ENCODE results near the gene EMC10.
A peak's percentile ranks its signal among the peaks of the same experiment; 100 is the strongest.
"Not testable (repeated sequence)": the region's sequence is repeated elsewhere in the genome, so short reads cannot be mapped to it uniquely, and the experiment has no call there.

Gene EMC10

DNA sequence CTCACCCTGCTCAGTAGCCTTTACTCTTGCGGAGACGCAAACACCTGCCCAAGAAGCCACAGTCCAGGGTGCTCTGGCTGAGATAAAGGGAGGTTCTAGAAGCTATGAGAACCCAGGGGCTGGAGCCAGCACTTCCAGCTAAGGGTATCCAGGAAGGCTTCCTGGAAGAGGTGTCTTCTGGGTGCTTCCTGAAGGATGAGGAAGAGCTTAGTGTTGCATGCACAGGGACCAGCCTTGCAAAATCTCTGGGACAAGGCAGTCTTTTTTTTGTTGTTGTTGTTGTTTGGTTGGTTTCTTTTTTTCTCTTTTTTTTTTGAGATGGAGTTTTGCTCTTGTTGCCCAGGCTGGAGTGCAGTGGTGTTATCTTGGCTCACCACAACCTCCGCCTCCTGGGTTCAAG, 23.1 kb upstream of the EMC10 start:
- no peak for DNase-seq

DNA sequence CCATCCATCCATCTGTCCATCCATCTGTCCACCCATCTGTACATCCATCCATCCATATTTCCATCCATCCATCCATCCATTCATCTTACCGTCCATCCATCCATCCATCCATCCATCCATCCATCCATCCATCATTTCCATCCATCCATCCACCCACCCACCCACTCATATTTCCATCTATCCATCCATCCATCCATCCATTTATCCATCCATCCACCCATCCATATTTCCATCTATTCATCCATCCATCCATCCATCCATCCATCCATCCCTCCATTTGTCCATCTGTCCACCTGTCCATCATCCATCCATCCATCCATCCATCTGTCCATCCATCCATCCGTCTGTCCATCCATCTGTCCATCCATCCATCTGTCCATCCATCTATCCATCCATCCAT, 20.3 kb upstream of the EMC10 start:
- DNase-seq: no peak

DNA sequence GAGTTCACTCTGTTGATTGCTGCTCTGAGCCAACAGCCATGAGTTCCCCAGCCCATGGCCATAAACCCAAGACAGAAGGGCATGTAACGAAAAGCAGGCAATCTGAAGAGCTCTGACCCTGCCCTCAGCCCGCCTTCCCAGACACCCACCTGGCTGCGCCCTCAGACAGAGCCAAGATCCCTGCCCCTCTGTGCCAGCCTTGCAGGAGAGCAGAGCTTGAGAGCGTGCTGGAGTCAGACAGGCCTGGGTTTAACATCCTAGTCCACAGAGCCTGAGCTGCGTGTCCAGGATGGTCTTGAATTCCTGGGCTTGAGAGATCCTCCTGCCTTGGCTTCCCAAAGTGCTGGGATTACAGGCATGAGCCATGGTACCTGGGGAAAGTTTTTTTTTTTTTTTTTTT, 19.0 kb upstream of the EMC10 start:
- no peak for DNase-seq

DNA sequence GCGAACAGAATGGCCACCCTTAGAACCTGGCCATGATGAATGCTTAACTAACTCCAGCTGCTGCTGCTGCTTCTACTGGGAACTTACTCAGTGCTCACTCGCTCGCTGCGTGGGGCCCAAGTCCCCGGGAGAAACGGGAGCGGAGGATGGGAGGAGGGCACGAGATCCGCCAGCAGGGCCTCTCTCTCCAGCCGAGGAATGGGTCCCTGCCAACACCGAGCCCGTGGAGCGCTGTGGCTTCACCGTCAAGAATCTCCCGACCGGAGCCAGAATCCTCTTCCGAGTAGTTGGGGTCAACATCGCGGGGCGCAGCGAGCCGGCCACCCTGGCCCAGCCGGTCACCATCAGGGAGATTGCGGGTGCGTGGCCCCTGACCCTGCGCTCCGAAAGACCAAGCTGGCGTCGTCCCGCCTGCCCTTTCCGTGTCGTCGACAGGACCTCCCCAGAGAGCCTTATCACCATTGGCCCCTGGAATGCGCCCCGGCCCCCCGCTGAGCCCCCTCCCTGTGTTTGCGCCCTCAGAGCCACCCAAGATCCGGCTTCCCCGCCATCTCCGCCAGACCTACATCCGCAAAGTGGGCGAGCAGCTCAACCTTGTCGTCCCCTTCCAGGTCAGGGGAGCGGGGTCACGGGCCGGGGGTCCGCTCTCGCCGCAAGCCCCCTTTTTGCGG, 17.8 kb upstream of the EMC10 start:
- no peak for DNase-seq

DNA sequence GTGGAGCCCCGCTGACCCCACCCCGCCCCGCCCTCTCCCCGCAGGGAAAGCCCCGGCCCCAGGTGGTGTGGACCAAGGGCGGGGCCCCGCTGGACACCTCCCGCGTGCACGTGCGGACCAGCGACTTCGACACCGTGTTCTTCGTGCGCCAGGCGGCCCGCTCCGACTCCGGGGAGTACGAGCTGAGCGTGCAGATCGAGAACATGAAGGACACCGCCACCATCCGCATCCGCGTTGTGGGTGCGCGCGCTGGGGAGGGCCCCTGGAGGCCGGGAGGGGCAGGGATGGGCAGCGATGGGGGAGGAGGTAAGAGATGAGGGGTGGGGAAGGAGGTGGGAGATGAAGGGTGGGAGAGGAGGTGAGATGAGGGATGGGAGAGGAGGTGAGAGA, 17.2 kb upstream of the EMC10 start:
- DNase-seq: no peak

- no peak for DNase-seq
Observed at GRCh38 chr19:50459638-50460037, 16.7 kb upstream of the EMC10 start.

GRCh38 chr19:50460161-50460765, 16.0 kb upstream of the EMC10 start:
- no peak for DNase-seq

- peak; percentile 55 to 57 for DNase-seq
Observed at GRCh38 chr19:50461066-50461875, 15.0 kb upstream of the EMC10 start.

DNA sequence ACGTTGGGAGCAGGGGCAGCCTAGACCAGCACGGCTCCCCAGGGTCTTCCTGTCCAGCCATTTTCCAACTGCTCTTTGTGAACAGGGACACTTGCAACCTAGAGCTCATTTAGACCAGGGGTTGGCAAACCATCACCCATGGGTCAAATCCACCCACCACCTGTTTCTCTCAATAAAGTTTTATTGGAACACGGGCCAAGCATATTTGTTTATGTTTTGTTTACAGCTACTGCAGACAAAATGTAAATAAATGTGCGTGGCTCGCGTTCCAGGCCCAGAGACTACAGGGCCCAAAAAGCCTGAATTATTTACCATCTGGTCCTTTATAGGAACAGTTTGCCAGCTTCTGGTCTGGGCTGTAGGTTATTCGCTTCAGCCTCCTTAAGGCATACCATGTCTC, 13.3 kb upstream of the EMC10 start:
- DNase-seq: no peak

GRCh38 chr19:50464348-50464747, 12.0 kb upstream of the EMC10 start:
- no peak for DNase-seq

DNA sequence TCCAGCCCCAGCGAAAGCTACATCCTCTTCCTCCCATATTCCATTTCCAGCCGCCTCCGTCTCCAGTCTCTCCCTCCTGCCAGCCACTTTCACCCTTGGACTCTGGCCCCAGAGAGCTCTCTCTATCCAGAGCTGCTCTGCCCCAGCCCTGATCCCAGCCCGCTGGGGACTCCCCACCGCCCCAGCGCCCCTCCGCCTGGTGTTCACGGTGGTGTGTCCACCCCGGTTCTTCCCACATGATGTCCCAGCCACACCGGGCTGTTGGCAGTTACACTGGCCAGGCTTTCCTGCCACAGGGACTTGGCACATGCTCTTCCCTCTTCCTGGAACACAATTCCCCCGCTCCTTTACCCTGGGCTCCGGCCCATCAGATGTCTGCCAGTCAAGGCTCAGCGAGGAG, 11.3 kb upstream of the EMC10 start:
- no peak for DNase-seq

- no peak for DNase-seq
Observed at GRCh38 chr19:50465986-50466705, 10.2 kb upstream of the EMC10 start.

DNA sequence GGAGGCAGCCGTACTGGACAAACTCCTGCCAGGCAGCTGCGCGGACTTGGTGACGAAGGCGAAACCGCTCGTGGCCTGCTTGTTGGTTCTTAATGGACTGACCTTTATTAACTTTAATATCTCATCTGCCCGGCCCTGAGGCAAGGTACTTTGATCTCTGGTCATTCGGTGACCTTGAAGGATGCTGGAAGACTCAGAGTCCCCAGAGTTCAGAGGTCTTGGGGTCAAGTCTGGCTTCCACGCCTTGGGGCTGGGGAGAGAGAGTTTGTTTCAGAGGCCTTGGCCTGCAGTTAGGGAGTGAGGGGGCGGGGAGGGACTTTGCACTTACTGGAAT, 9.6 kb upstream of the EMC10 start:
- no peak for DNase-seq

DNA sequence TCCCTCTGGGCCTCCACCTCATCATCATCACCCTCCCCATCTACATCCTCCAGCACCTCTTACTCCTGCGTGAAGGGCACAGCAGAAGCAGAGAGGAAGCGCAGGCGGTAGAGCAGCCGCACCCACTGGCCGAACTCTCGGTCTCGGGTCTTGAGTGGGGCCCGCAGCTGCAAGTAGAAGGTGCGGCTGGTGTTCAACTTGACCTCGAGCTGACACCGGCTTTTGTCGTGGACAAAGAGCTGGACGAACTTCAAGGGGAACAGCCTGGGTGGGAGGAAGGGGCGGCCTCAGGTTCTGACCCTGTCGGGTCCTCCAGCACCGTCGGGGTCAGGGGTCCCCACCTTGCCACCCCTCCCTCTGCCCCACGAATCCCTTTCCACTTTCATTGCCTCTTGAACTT, 8.7 kb upstream of the EMC10 start:
- no peak for DNase-seq

- DNase-seq: no peak
Observed at GRCh38 chr19:50468818-50469217, 7.5 kb upstream of the EMC10 start.

GRCh38 chr19:50473336-50473735, 3.0 kb upstream of the EMC10 start:
- DNase-seq: not testable (repeated sequence)

- DNase-seq: no peak
Observed at GRCh38 chr19:50475101-50475568, 1.2 kb upstream of the EMC10 start.

- DNase-seq: no peak
Observed at GRCh38 chr19:50475736-50476223, 527 bp upstream of the EMC10 start.

DNA sequence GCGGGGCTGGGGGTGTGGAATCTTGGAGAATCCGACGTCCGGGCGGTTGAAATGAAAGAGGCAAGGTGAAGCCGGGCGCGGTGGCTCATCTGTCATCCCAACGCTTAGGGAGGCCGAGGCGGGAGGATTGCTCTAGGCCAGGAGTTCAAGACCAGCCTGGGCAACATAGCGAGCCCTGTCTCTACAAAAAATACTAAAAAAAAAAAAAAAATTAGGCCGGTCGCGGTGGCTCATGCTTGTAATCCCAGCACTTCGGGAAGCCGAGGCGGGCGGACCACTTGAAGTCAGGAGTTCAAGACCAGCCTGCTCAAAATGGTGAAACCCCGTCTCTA, 566 bp downstream of the EMC10 start:
- DNase-seq: no peak

GRCh38 chr19:50477751-50478515, 1.6 kb downstream of the EMC10 start:
- no peak for DNase-seq

DNA sequence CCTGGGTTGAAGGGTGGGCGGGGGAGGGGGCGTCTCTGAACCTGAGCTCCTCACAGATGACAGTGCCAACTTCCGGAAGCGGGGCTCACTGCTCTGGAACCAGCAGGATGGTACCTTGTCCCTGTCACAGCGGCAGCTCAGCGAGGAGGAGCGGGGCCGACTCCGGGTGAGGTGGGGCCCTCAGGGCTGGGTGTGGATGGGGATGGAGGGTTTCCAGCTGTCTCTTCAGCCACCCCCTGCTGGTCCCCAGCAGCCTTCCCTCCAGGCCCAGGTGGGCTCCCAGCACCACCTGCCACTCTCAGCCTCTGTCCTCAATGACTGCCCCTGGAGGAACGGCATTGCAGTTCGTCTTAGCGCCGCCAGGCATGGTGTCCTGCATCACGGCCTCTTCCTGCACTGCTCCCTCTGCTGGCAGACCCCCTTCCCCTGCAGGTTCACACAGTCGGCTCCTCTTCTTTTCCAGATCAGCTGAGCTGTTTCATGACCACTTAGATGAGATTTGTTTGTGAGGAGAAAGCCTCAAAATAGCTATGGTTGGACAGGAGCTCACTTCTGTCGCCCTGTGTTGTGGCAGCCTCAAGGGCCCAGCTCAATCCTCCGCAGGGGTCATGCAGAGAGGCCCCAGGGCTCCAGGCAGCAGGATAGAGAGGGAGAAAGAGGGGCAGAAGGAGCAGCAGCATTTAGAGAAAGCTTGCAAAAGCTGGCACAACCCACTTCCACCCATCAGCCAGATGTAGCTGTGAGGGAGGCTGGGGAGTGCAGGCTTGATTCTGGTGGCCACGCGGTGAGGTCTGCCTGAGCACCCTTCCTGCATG, 2.8 kb downstream of the EMC10 start:
- peak in 1 of 2 donors; percentile 30 for DNase-seq

DNA sequence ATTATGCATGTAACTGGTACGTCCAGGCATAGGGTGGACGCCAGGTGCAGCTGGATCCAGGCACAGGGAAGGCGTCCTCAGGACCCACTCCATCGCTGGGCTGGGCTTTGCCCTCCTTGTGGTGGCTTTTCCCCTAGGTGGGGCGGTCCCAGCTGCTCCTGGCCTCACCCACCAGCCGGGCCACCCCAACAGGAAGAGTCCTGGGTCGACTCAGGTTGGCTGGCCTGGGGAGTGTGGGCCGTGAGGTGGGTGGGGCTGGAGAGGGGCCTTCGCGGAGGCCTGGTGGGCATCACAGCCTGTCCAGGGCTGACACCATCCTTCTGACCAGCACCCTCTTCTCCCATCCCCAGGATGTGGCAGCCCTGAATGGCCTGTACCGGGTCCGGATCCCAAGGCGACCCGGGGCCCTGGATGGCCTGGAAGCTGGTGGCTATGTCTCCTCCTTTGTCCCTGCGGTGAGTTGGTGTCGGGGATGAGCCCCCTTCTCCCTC, 3.5 kb downstream of the EMC10 start:
- no peak for DNase-seq

Data from stimulated activated CD4-positive, alpha-beta T cell treated with anti-CD3 and anti-CD28 coated beads, Interleukin-2, amount 100 ng/mL, for 48 hours (primary cell).